Panc1 (cell line): Measurements from ENCODE around the gene TAS2R7.

Experiments
- CTCF ChIP-seq: fragments of 450-650 bp; IDR thresholded peaks from 2 replicates; pipeline ENCODE4 v1.5.1; 2017; ENCODE audit warnings: mild to moderate bottlenecking
- POLR2AphosphoS5 ChIP-seq: IDR thresholded peaks from 2 replicates; pipeline ENCODE4 v1.6.1; 2012; ENCODE audit warnings: mild to moderate bottlenecking, low read depth, low read length, moderate library complexity
- SIN3A ChIP-seq: IDR thresholded peaks from 2 replicates; pipeline ENCODE4 v1.6.1; 2012; ENCODE audit warnings: low read depth, mild to moderate bottlenecking, low read length, moderate library complexity, borderline replicate concordance; ENCODE audit not compliant: insufficient read depth
- TCF7L2 ChIP-seq: IDR thresholded peaks from 2 replicates; pipeline ENCODE4 v1.6.1; 2011; ENCODE audit warnings: mild to moderate bottlenecking, low read depth, low read length, inconsistent platforms
- TF ChIP-seq, protein P1 (sequence below), 2 experiments: IDR thresholded peaks; 2 replicates each; pipeline ENCODE4 v1.6.1; 2011 to 2012; ENCODE audit warnings: low read depth in 2 of 2, control low read depth in 1 of 2, low read length in 1 of 2, mild to moderate bottlenecking in 1 of 2, moderate library complexity in 1 of 2; ENCODE audit not compliant: insufficient read depth in 1 of 2

DNA sequence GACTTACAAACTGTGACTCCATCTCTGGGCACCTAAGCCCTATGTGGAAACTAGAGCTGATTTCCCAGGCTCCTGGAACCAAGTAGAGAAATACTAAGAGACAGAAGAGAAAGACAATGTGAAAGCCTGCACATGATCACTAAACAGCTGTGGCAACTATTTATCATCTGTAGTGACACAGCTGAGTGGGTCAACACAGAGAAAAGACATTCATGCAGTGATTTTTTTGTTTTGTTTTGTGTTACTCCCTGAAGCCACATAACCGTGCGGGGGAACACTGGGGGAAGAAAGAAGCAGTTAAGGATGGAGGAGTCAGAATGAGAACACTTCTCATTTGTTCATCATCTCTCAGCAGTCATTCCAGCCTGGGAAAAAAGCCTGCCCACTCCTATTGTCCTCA lies 45.3 kb upstream of the TAS2R7 start:
- TF ChIP-seq CTCF (no peak), POLR2AphosphoS5 (no peak), TCF7L2 (no peak), SIN3A (no peak)
- TF ChIP-seq, protein P1, sequence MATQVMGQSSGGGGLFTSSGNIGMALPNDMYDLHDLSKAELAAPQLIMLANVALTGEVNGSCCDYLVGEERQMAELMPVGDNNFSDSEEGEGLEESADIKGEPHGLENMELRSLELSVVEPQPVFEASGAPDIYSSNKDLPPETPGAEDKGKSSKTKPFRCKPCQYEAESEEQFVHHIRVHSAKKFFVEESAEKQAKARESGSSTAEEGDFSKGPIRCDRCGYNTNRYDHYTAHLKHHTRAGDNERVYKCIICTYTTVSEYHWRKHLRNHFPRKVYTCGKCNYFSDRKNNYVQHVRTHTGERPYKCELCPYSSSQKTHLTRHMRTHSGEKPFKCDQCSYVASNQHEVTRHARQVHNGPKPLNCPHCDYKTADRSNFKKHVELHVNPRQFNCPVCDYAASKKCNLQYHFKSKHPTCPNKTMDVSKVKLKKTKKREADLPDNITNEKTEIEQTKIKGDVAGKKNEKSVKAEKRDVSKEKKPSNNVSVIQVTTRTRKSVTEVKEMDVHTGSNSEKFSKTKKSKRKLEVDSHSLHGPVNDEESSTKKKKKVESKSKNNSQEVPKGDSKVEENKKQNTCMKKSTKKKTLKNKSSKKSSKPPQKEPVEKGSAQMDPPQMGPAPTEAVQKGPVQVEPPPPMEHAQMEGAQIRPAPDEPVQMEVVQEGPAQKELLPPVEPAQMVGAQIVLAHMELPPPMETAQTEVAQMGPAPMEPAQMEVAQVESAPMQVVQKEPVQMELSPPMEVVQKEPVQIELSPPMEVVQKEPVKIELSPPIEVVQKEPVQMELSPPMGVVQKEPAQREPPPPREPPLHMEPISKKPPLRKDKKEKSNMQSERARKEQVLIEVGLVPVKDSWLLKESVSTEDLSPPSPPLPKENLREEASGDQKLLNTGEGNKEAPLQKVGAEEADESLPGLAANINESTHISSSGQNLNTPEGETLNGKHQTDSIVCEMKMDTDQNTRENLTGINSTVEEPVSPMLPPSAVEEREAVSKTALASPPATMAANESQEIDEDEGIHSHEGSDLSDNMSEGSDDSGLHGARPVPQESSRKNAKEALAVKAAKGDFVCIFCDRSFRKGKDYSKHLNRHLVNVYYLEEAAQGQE (IDR thresholded peaks at IDR 0.05; ENCODE audit: insufficient read depth in 1 of 2, low read depth in 2 of 2, low read length in 1 of 2): no peak
